ENCODE measurements around the gene HYPK. TPM values are rescaled to one million over a fixed set of nuclear protein-coding genes. Genes with fewer than 3 reads are reported as not detected.
A peak's percentile ranks its signal among the peaks of the same experiment; 100 is the strongest.
"Not testable (repeated sequence)": the region's sequence is repeated elsewhere in the genome, so short reads cannot be mapped to it uniquely, and the experiment has no call there.

Gene HYPK
- total RNA-seq, 2 experiments from 2014 or later = 15.5 to 16.1 TPM

DNA sequence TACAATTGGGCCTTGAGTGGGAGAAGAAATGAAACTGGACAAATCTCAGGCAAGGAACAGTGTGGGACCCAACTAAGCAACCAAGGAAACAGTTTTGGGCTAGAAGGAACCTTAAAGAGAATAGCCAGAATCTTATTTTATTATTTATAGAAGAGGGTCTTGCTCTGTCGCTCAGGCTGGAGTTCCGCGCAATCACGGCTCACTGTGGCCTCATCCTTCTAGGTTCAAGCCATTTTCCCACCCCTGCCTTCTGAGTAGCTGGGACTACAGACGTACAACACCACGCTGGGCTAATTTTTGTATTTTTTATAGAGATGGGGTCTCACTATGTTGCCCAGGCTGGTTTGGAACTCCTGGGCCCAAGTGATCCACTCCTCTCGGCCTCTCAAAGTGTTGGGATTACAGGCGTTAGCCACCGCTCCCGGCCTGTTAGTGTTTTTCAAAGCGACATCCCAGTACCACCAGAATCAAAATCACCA, 25.7 kb downstream of the HYPK start:
- intact Hi-C loops (cut with micrococcal nuclease) = no loop called here
- H3K36me3 Mint-ChIP-seq (ENCODE audit: low read depth) = peaks cover 56% of the 10 kb centered on the region
- ChIA-PET CTCF (no interaction called here), POLR2A (interaction anchor here (1.2 to 6.1 kb wide), 6 partner anchors 11 to 37 kb away, joined by 3 to 37 read pairs (median 10); partner anchors contain the start of genes HYPK, SERF2 and SERINC4)
- TF ChIP-seq, protein P1, sequence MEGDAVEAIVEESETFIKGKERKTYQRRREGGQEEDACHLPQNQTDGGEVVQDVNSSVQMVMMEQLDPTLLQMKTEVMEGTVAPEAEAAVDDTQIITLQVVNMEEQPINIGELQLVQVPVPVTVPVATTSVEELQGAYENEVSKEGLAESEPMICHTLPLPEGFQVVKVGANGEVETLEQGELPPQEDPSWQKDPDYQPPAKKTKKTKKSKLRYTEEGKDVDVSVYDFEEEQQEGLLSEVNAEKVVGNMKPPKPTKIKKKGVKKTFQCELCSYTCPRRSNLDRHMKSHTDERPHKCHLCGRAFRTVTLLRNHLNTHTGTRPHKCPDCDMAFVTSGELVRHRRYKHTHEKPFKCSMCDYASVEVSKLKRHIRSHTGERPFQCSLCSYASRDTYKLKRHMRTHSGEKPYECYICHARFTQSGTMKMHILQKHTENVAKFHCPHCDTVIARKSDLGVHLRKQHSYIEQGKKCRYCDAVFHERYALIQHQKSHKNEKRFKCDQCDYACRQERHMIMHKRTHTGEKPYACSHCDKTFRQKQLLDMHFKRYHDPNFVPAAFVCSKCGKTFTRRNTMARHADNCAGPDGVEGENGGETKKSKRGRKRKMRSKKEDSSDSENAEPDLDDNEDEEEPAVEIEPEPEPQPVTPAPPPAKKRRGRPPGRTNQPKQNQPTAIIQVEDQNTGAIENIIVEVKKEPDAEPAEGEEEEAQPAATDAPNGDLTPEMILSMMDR (IDR thresholded peaks at IDR 0.05) = no peak
- no peak for ATAC-seq
- H3K4me3 Mint-ChIP-seq = peak overlapping the region; percentile 94
- peak overlapping the region; percentile 99 for H3K27ac Mint-ChIP-seq
- DNase-seq = no peak
- H3K4me1 Mint-ChIP-seq (ENCODE audit: low read depth) = peaks cover 52% of the 10 kb centered on the region
- no peaks in the 10 kb centered on the region for H3K9me3 Mint-ChIP-seq
- no peaks in the 10 kb centered on the region for H3K27me3 Mint-ChIP-seq

DNA sequence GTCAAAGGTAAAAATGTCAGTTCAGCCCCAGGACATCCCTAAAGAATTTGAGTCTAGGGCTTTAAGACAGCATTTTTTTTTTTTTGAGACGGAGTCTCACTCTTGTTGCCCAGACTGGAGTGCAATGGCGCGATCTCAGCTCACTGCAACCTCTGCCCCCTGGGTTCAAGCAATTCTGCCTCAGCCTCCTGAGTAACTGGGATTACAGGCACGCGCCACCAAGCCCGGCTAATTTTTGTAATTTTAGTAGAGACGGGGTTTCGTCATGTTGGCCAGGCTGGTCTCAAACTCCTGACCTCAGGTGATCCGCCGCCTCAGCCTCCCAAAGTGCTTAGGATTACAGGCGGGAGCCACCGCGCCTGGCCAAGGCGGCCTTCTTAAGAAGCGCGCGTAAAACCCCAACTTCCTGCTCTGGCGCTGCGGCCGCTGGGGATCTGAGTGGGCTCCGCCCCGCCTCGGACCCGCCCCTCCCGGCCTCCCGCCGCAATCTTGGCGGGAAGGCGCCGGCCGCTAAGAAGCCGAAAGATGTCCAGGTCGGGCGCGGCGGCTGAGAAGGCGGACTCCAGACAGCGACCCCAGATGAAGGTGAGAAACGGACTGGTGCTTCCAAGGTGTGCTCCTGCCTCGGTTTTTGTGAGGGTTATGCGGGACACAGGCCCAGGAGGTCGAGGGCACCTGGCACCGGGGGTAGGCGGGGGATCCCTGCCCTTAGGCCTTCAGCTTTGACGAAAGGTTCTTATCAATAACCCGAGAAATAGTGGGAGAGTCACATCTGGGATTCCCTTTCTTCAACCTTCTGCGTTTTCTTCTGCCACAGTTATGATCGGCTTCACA, 26.3 kb downstream of the HYPK start, which contains the start of gene WDR76:
Gene WDR76, plus strand, starts transcription at position 495 of the 834 bp plus-strand sequence. Its CDS starts 31 bp downstream, at position 526.
- H3K4me1 Mint-ChIP-seq (ENCODE audit: low read depth) = peaks cover 51% of the 10 kb centered on the region
- peak; percentile 73 for ATAC-seq
- intact Hi-C loops (cut with micrococcal nuclease) = no loop called here
- H3K27ac Mint-ChIP-seq = peak within 1 kb of the TSS; percentile 99
- ChIA-PET CTCF (interaction anchor here (1.3 kb wide), 1 partner anchor 10 kb away, joined by 3 read pairs; no protein-coding TSS in a partner anchor), POLR2A (interaction anchor here (0.6 to 6.1 kb wide), 14 partner anchors 10 to 497 kb away, joined by 3 to 37 read pairs (median 5); partner anchors contain the start of genes ELL3, HYPK, SERF2 and SERINC4)
- H3K4me3 Mint-ChIP-seq = peak within 1 kb of the TSS; percentile 94
- H3K36me3 Mint-ChIP-seq (ENCODE audit: low read depth) = peaks cover 55% of the 10 kb centered on the region
- TF ChIP-seq, protein P1 (IDR thresholded peaks at IDR 0.05) = no peak
- peak; percentile 91 for DNase-seq
- H3K27me3 Mint-ChIP-seq = no peaks in the 10 kb centered on the region
- no peaks in the 10 kb centered on the region for H3K9me3 Mint-ChIP-seq

DNA sequence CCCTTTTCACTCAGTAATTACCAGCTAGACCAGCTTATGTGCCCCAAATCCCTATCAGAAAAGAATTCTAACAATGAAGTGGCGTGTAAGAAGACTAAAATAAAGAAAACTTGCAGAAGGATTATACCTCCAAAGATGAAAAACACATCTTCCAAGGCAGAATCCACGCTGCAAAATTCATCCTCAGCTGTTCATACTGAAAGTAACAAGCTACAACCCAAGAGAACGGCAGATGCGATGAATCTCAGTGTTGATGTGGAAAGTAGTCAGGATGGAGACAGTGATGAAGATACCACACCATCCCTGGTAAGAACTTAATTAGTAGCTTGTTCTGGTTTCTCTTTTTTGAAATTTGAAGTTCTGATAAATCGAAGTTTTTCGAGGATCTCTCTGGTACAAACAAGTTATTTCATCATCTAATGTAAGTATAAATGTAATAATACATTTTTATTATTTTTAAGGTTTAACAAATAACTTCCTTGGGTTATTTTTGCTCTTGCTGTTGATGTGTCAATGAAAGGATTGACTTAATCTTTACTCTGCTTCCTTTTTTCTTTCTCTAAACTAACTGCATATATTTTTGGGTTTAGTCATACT, 27.8 kb downstream of the HYPK start:
- Mint-ChIP-seq H3K9me3 (no peaks in the 10 kb centered on the region), H3K27ac (peak overlapping the region; percentile 99), H3K4me1 (ENCODE audit: low read depth) (peaks cover 50% of the 10 kb centered on the region), H3K36me3 (ENCODE audit: low read depth) (peaks cover 56% of the 10 kb centered on the region), H3K4me3 (peak overlapping the region; percentile 94), H3K27me3 (no peaks in the 10 kb centered on the region)
- TF ChIP-seq, protein P1 (IDR thresholded peaks at IDR 0.05) = no peak
- ATAC-seq (peak; percentile 18), DNase-seq (peak; percentile 56)
- CTCF ChIA-PET = interaction anchor here (0.6 to 1.3 kb wide), 4 partner anchors 9 to 51 kb away, joined by 3 to 4 read pairs (median 3); partner anchors contain the start of gene ELL3
- intact Hi-C loops (cut with micrococcal nuclease) = no loop called here
- POLR2A ChIA-PET = interaction anchor here (0.7 to 6.1 kb wide), 14 partner anchors 9 to 79 kb away, joined by 3 to 37 read pairs (median 5); partner anchors contain the start of genes ELL3, HYPK, SERF2 and SERINC4

DNA sequence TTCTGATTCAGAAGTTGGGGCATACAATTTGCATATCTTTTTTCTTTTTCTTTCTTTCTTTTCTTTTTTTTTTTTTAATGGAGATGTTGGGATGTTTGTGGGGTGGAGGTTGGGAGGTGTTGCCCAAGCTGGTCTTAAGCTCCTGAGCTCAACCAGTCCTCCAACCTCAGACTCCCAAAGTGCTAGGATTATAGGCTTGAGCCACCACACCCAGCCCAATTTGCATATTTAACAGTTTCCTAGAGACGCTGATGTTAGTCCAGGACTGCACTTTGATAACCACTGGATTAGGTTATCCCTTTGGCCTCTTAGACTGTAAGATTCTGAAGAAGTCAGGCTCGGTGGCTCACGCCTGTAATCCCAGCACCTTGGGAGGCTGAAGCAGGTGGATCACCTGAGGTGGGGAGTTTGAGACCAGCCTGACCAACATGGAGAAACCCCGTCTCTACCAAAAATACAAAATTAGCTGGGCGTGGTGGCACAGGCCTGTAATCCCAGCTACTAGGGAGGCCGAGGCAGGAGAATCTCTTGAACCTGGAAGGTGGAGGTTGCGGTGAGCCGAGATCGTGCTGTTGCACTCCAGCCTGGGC, 29.6 kb downstream of the HYPK start:
- Mint-ChIP-seq H3K4me1 (ENCODE audit: low read depth) (peaks cover 40% of the 10 kb centered on the region), H3K4me3 (peak overlapping the region; percentile 22), H3K36me3 (ENCODE audit: low read depth) (peaks cover 53% of the 10 kb centered on the region)
- ATAC-seq; intact Hi-C loops (cut with micrococcal nuclease); CTCF ChIA-PET; H3K27me3 Mint-ChIP-seq; POLR2A ChIA-PET; DNase-seq; H3K9me3 Mint-ChIP-seq; H3K27ac Mint-ChIP-seq: not testable (repeated sequence)

DNA sequence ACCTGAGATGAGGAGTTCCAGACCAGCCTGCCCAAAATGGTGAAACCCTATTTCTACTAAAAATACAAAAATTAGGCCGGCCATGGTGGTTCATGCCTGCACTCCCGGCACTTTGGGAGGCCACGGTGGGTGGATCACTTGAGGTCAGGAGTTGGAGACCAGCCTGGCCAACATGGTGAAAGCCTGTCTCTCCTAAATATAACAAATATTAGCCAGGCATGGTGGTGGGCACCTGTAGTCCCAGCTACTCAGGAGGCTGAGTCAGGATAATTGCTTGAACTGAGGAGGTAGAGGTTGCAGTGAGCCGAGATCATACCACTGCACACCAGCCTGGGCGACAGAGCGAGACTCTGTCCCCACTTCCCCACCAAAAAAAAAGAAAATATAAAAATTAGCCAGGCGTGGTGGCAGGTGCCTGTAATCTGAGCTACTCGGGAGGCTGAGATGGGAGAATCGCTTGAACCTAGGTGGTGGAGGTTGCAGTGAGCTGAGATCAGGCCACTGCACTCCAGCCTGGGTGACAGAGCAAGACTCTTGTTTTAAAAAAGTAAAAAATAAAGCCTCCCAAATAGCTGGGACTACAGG, 30.4 kb downstream of the HYPK start:
- H3K9me3 Mint-ChIP-seq; intact Hi-C loops (cut with micrococcal nuclease); ATAC-seq; DNase-seq; H3K27me3 Mint-ChIP-seq; H3K27ac Mint-ChIP-seq; H3K4me3 Mint-ChIP-seq: not testable (repeated sequence)
- Mint-ChIP-seq H3K4me1 (ENCODE audit: low read depth) (peaks cover 38% of the 10 kb centered on the region), H3K36me3 (ENCODE audit: low read depth) (peaks cover 56% of the 10 kb centered on the region)
- ChIA-PET CTCF (interaction anchor here (0.7 kb wide), 1 partner anchor 10 kb away, joined by 4 read pairs; no protein-coding TSS in a partner anchor), POLR2A (interaction anchor here (1.3 kb wide), 1 partner anchor 11 kb away, joined by 5 read pairs; no protein-coding TSS in a partner anchor)

DNA sequence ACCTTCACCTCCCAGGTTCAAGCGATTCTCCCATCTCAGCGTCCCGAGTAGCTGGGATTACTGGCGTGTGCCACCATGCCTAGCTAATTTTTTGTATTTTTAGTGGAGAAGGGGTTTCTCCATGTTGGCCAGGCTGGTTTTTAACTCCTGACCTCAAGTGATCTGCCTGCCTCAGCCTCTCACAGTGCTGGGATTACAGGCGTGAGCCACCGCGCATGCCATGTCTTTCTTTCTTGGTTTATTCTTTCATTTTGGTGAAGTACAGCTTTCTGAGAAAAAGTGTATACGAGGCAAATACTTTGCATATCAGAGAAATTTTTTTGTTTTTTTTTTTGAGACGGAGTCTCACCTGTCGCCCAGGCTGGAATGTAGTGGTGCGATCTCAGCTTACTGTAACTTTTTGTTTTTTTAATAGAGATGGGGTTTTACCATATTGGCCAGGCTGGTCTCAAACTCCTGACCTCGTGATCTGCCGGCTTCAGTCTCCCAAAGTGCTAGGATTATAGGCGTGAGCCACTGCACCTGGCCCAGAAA, 31.2 kb downstream of the HYPK start:
- intact Hi-C loops (cut with micrococcal nuclease); H3K4me3 Mint-ChIP-seq; ATAC-seq; DNase-seq; H3K27me3 Mint-ChIP-seq; H3K9me3 Mint-ChIP-seq; H3K27ac Mint-ChIP-seq: not testable (repeated sequence)
- peaks cover 61% of the 10 kb centered on the region for H3K36me3 Mint-ChIP-seq (ENCODE audit: low read depth)
- H3K4me1 Mint-ChIP-seq (ENCODE audit: low read depth) = peaks cover 32% of the 10 kb centered on the region
- CTCF ChIA-PET = interaction anchor here (0.7 kb wide), 1 partner anchor 11 kb away, joined by 4 read pairs; no protein-coding TSS in a partner anchor
- POLR2A ChIA-PET = interaction anchor here (0.9 to 1.5 kb wide), 7 partner anchors 10 to 85 kb away, joined by 3 to 5 read pairs (median 4); partner anchors contain the start of gene PDIA3

DNA sequence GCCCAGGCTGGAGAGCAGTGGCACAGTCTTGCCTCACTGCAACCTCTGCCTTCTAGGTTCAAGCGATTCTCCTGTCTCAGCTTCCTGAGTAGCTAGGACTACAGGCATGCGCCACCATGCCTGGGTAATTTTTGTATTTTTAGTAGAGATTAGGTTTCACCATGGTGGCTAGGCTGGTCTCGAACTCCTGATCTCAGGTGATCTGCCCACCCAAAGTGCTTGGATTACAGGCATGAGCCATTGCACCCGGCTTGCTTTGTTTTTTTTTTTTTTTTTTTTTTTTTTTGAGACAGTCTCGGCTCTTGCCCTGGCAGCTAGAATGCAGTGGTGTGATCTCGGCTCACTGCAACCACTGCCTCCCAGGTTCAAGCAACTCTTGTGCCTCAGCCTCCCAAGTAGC, 32.1 kb downstream of the HYPK start:
- H3K27ac Mint-ChIP-seq; H3K27me3 Mint-ChIP-seq; H3K4me3 Mint-ChIP-seq; ATAC-seq; H3K9me3 Mint-ChIP-seq; CTCF ChIA-PET; DNase-seq; intact Hi-C loops (cut with micrococcal nuclease): not testable (repeated sequence)
- Mint-ChIP-seq H3K36me3 (ENCODE audit: low read depth) (peaks cover 57% of the 10 kb centered on the region), H3K4me1 (ENCODE audit: low read depth) (peaks cover 32% of the 10 kb centered on the region)
- POLR2A ChIA-PET = interaction anchor here (1.1 to 1.5 kb wide), 5 partner anchors 8 to 78 kb away, joined by 3 to 4 read pairs (median 3); partner anchors contain the start of gene MFAP1
